Heart left ventricle (tissue), 16 donors: ENCODE results near the gene CXXC5. TPM values are rescaled to one million over a fixed set of nuclear protein-coding genes. Genes with fewer than 3 reads are reported as not detected.

Experiments
- ATAC-seq, 4 donors: fragments of 200-7000 bp; cut with Tn5 transposase; one replicate each; pipeline ENCODE4 v1.9.1; 2020 to 2022; ENCODE audit warnings: moderate library complexity in 4 of 4, mild to moderate bottlenecking in 3 of 4, moderate number of reproducible peaks in 1 of 4
- DNase-seq, 5 donors: peaks; one replicate each; pipeline ENCODE4 v3.0.0-alpha.2; 2020
- H3K27ac ChIP-seq, 12 donors: fragments of 200-600 bp; sonication (generic) in 4 of 12; one replicate each; pipeline versions ENCODE4 v1.5.0 to v1.8.0; 2016 to 2022; ENCODE audit warnings: mild to moderate bottlenecking in 2 of 12
- H3K27me3 ChIP-seq, 9 donors: fragments of 200-600 bp; sonication (generic) in 2 of 9; one replicate each; pipeline versions ENCODE4 v1.5.1 to v1.8.0; 2016 to 2022; ENCODE audit warnings: mild to moderate bottlenecking in 3 of 9
- H3K36me3 ChIP-seq, 9 donors: fragments of 200-600 bp; sonication (generic) in 2 of 9; one replicate each; pipeline versions ENCODE4 v1.5.0 to v1.8.0; 2018 to 2022; ENCODE audit warnings: mild to moderate bottlenecking in 2 of 9
- H3K4me1 ChIP-seq, 12 donors: fragments of 200-600 bp; sonication (generic) in 4 of 12; one replicate each; pipeline versions ENCODE4 v1.5.0 to v1.8.0; 2016 to 2022; ENCODE audit warnings: mild to moderate bottlenecking in 3 of 12
- H3K4me3 ChIP-seq, 12 donors: fragments of 200-600 bp; sonication (generic) in 4 of 12; one replicate each; pipeline versions ENCODE4 v1.5.0 to v1.8.0; 2017 to 2022; ENCODE audit warnings: mild to moderate bottlenecking in 9 of 12, moderate library complexity in 4 of 12
- H3K9me3 ChIP-seq, 12 donors: fragments of 200-600 bp; sonication (generic) in 4 of 12; one replicate each; pipeline versions ENCODE4 v1.5.0 to v1.8.0; 2016 to 2022; ENCODE audit warnings: mild to moderate bottlenecking in 1 of 12
- CTCF ChIP-seq, 12 donors: fragments of 200-600 bp; sonication (generic) in 4 of 12; IDR thresholded peaks; one replicate each; pipeline versions ENCODE4 v1.5.0 to v1.8.0; 2018 to 2022; ENCODE audit warnings: antibody characterized with exemption in 12 of 12, mild to moderate bottlenecking in 5 of 12
- POLR2A ChIP-seq, 2 donors: fragments of 450-650 bp; IDR thresholded peaks; one replicate each; pipeline ENCODE4 v1.6.1; 2017; ENCODE audit warnings: antibody characterized with exemption in 2 of 2, mild to moderate bottlenecking in 2 of 2, moderate library complexity in 2 of 2
- WGBS, 4 donors: extraction: QIAGEN DNeasy Blood & Tissue Kit in 2 of 4; methylation state at CpG; one replicate each; pipeline versions ENCODE4 v1.1.5 to v1.1.7; 2013 to 2018; 5-methylcytosine and 5-hydroxymethylcytosine counted together
- intact Hi-C, 10 donors: fragments of 100-400 bp; cut with DNase I; formaldehyde crosslinking; loops; one replicate each; pipeline versions ENCODE4 v1.11.1 to v1.14.2; 2022
- polyA plus RNA-seq, 2 donors: library from polyadenylated mRNA; stranded (reverse); fragments of 200-250 nt; gene quantifications; one replicate each; pipeline ENCODE4 v1.2.3, GENCODE V29; 2013
- total RNA-seq, 9 donors: library from RNA; depleted of rRNA in 2 of 9; stranded (reverse); fragments of >200 nt in 2 of 9; fragmentation: NEBNext Ultra II Directional in 3 of 9; extraction: Animal tissue kit (Norgen Biotek cat#: 25700) in 3 of 9; gene quantifications; one replicate each; pipeline versions ENCODE4 v1.1.0 to v1.2.4, GENCODE V29; 2016 to 2023
- donor health status: ischemic (EF 13 %, LVEDD 7.1; RV severe dilation, severe dysfunction).
- donor health status: healthy with polysubstance abuse.
- donor health status: DM: no; HTN: yes; CAD: no.
- donor health status: DM: no; HTN: no; CAD: no.
- donor health status: ischemic (EF 25% LVEDD 6.9; RV normal size, moderate dysfunction).
- donor health status: ischemic (EF 25% LVEDD 5.7; RV mildly dilated, moderate dysfunction).
- donor health status: healthy.
- donor health status: DM: yes; HTN: yes; CAD: no.
- donor health status: ischemic (EF 35%, LVEDD 5.7; RV mildly dilated, moderate dysfunction).
- donor health status: nonischemic (EF 11% LVEDD 7.7; RV severe dilation, severe dysfunction).
- donor health status: DM: yes; HTN: yes; CAD: no.
- donor health status: PGD.
- donor health status: ischemic (EF 29% LVEDD 5.4; RV normal size, mild dysfunction).
- donor health status: nonischemic (EF 23%, LVEDD 6.1; RV moderate dilation, normal function).

CXXC5 gene
- total and polyA plus RNA-seq, 11 donors, result 29.8 to 74.6 (median 36.3) TPM

GRCh38 chr5:139652788-139653241 is 4.7 kb downstream of the CXXC5 start:
- H3K4me3 ChIP-seq, result peak overlapping the region in 9 of 12 donors; percentile 0 to 98 (median 4)
- WGBS, 4 donors, result 30 to 44% (median 39%) methylated on average over 4 to 5 of the region's 5 CpGs

GRCh38 chr5:139653616-139654015 is 5.5 kb downstream of the CXXC5 start:
- Histone ChIP-seq H3K4me3 (no peak overlapping the region), H3K27ac (peak overlapping the region; percentile 37 to 98 (median 92)), H3K36me3 (no peaks in the 10 kb centered on the region), H3K9me3 (no peaks in the 10 kb centered on the region), H3K4me1 (peaks cover 32 to 96% (median 82%) of the 10 kb centered on the region in 12 donors), H3K27me3 (peaks cover 0 to 6% (median 0%) of the 10 kb centered on the region in 9 donors)
- intact Hi-C loops, result loop anchor here in 3 of 10 donors (5.0 kb wide), 1 partner anchor 34 kb away; no protein-coding TSS in a partner anchor
- peak in 2 of 5 donors; percentile 36 to 42 for DNase-seq
- no peak for ATAC-seq
- 43 to 59% (median 49%) methylated on average over 4 to 5 of the region's 5 CpGs for WGBS, 4 donors
- TF ChIP-seq POLR2A (IDR thresholded peaks at IDR 0.05) (no peak), CTCF (IDR thresholded peaks at IDR 0.05) (no peak)

More at GRCh38 chr5:139652788-139653241, 4.7 kb downstream of the CXXC5 start:
- intact Hi-C loops, result loop anchor here in 3 of 10 donors (5.0 kb wide), 1 partner anchor 34 kb away; no protein-coding TSS in a partner anchor
- DNase-seq (peak in 1 of 5 donors; percentile 63), ATAC-seq (no peak)
- H3K27ac ChIP-seq, result peak overlapping the region; percentile 37 to 98 (median 92)
- TF ChIP-seq POLR2A (IDR thresholded peaks at IDR 0.05), result no peak
- no peak for TF ChIP-seq CTCF (IDR thresholded peaks at IDR 0.05)
- H3K4me1 ChIP-seq, result peaks cover 24 to 91% (median 76%) of the 10 kb centered on the region in 12 donors
- no peaks in the 10 kb centered on the region for H3K9me3 ChIP-seq
- H3K27me3 ChIP-seq, result peaks cover 0 to 9% (median 0%) of the 10 kb centered on the region in 9 donors
- H3K36me3 ChIP-seq, result no peaks in the 10 kb centered on the region

DNA sequence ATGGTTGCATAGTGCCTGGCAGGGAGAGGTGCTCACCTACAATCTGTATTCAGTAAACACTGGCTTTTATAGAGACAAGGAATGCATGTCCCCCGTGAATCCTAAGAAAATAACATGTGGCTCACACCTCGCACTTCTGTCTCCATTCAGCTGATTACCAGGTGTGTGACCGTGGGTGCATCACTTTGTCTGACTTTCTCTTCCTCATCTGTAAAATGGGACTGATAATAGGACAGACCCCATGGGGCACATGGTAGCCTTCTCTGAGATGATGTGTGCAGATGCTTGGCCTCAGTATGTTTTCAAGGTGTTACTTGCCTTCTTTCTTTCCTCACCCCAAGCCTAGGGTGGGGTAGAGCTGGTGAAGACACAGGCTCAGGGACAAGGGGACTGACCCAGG is 6.3 kb downstream of the CXXC5 start:
- Histone ChIP-seq H3K4me3 (no peak overlapping the region), H3K27ac (peak overlapping the region; percentile 82 to 98 (median 92)), H3K4me1 (peaks cover 37 to 100% (median 89%) of the 10 kb centered on the region in 12 donors), H3K9me3 (no peaks in the 10 kb centered on the region), H3K36me3 (no peaks in the 10 kb centered on the region), H3K27me3 (peaks cover 0 to 5% (median 0%) of the 10 kb centered on the region in 9 donors)
- 71 to 83% (median 77%) methylated on average over 3 of the region's 3 CpGs for whole genome bisulfite sequencing, 4 donors
- no peak for ATAC-seq
- TF ChIP-seq CTCF (IDR thresholded peaks at IDR 0.05), result no peak
- TF ChIP-seq POLR2A (IDR thresholded peaks at IDR 0.05), result no peak
- intact Hi-C loops, result loop anchor here in 3 of 10 donors (5.0 kb wide), 1 partner anchor 33 kb away; no protein-coding TSS in a partner anchor
- no peak for DNase-seq

GRCh38 chr5:139654871-139655491 is 6.8 kb downstream of the CXXC5 start:
- DNase-seq, result peak in 4 of 5 donors; percentile 47 to 76 (median 59)

More at GRCh38 chr5:139654871-139655491, 6.8 kb downstream of the CXXC5 start:
- peaks cover 42 to 100% (median 95%) of the 10 kb centered on the region in 12 donors for H3K4me1 ChIP-seq
- no peaks in the 10 kb centered on the region for H3K9me3 ChIP-seq
- TF ChIP-seq POLR2A (IDR thresholded peaks at IDR 0.05), result no peak
- peak in 2 of 12 donors; percentile 12 to 17 for TF ChIP-seq CTCF (IDR thresholded peaks at IDR 0.05)
- no peaks in the 10 kb centered on the region for H3K36me3 ChIP-seq
- peaks cover 0 to 5% (median 0%) of the 10 kb centered on the region in 9 donors for H3K27me3 ChIP-seq
- peak; percentile 8 to 30 (median 14) for ATAC-seq
- H3K4me3 ChIP-seq, result peak overlapping the region in 4 of 12 donors; percentile 10 to 25 (median 19)
- 42 to 49% (median 45%) methylated on average over 12 to 13 of the region's 13 CpGs for WGBS, 4 donors
- H3K27ac ChIP-seq, result peak overlapping the region; percentile 82 to 98 (median 92)
- intact Hi-C loops, result loop anchor here in 3 of 10 donors (5.0 kb wide), 1 partner anchor 32 kb away; no protein-coding TSS in a partner anchor
